Endothelial cell of umbilical vein (primary cell): ENCODE data around the gene SHPK.

Source experiments
- CTCF ChIP-seq, 2 donors: IDR thresholded peaks; 1 replicate in 1 of 2; 2 replicates in 1 of 2; pipeline ENCODE4 v1.5.1; 2011; ENCODE audit warnings: low read length in 2 of 2, mild to moderate bottlenecking in 2 of 2, moderate library complexity in 2 of 2, control low read depth in 1 of 2, inconsistent platforms in 1 of 2, low read depth in 1 of 2; ENCODE audit not compliant: insufficient read depth in 1 of 2; ENCODE audit errors: extremely low read depth in 1 of 2
- FOS ChIP-seq: IDR thresholded peaks from 2 replicates; pipeline ENCODE4 v1.6.1; 2011; ENCODE audit warnings: mild to moderate bottlenecking, low read length, moderate library complexity, borderline replicate concordance; ENCODE audit not compliant: insufficient read depth
- POLR2AphosphoS5 ChIP-seq: IDR thresholded peaks from 2 replicates; pipeline ENCODE4 v1.6.1; 2012; ENCODE audit warnings: low read depth, mild to moderate bottlenecking, control low read depth, low read length, moderate library complexity; ENCODE audit not compliant: insufficient read depth

- TF ChIP-seq CTCF (IDR thresholded peaks at IDR 0.05; ENCODE audit: extremely low read depth in 1 of 2, insufficient read depth in 1 of 2, low read depth in 1 of 2, low read length in 2 of 2), result no peak
- TF ChIP-seq POLR2AphosphoS5, result no peak
- TF ChIP-seq FOS, result no peak
Measured at GRCh38 chr17:3643889-3644349, 7.9 kb upstream of the SHPK start.
